HEK293T (cell line): Measurements from ENCODE around the gene PSMD9.

Source experiments
- ARNT ChIP-seq: fragments of 450-650 bp; IDR thresholded peaks from 2 replicates; pipeline ENCODE4 v1.6.1; 2017; ENCODE audit warnings: mild to moderate bottlenecking
- FOXA1 ChIP-seq: fragments of 450-650 bp; IDR thresholded peaks from 2 replicates; pipeline ENCODE4 v1.6.1; 2016; ENCODE audit warnings: mild to moderate bottlenecking
- FOXM1 ChIP-seq: fragments of 450-650 bp; IDR thresholded peaks from 2 replicates; pipeline ENCODE4 v1.6.1; 2017; ENCODE audit warnings: mild to moderate bottlenecking, borderline replicate concordance
- SP1 ChIP-seq: fragments of 450-650 bp; IDR thresholded peaks from 2 replicates; pipeline ENCODE4 v1.6.1; 2017
- SUZ12 ChIP-seq: fragments of 450-650 bp; IDR thresholded peaks from 2 replicates; pipeline ENCODE4 v1.6.1; 2016; ENCODE audit warnings: mild to moderate bottlenecking
- TARDBP ChIP-seq: fragments of 450-650 bp; IDR thresholded peaks from 2 replicates; pipeline ENCODE4 v1.6.1; 2016
- ZNF384 ChIP-seq: fragments of 450-650 bp; IDR thresholded peaks from 2 replicates; pipeline ENCODE4 v1.6.1; 2016

DNA sequence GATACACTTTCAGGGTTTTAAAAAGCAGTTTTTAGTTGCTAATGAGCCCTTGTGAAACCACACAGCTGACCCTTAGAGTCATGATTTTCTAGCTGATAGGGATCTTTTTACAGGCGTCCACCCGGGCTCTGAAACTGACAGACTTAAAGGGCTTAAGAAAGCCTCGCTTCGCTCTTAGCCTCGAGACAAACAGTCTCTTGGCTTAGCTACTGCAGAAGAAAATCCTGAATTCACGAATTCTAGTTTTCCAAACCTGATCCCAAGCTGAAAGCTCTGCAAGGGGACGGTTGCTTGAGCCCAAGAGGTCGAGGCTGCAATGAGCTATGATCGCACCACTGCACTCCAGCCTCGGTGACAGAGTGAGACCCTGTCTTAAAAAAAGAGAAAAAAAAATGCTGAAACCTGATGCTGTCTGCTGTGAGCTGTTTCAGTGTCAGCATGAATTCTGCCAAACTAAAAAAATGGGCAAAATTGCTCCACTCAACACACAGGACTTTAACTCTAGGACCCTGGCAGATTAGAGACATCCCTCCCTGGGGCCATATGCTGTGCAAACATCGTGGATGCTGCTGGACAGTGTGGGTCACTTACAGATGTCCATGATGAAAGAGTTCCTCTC is 26.8 kb upstream of the PSMD9 start:
- TF ChIP-seq SUZ12 (no peak), TARDBP (no peak), SP1 (no peak), FOXM1 (no peak), ARNT (no peak), FOXA1 (no peak), ZNF384 (peak; percentile 90)
